GM20431 (cell line): ENCODE data around the gene CAMK2A.

Experiments
- in situ Hi-C: fragments of 300-500 bp; cut with MseI, MboI; formaldehyde crosslinking; loops from one replicate; pipeline ENCODE4 v1.15.0; 2020; ENCODE audit warnings: low sequenced_read_pairs; ENCODE audit not compliant: unreplicated experiment

CAMK2A gene

DNA sequence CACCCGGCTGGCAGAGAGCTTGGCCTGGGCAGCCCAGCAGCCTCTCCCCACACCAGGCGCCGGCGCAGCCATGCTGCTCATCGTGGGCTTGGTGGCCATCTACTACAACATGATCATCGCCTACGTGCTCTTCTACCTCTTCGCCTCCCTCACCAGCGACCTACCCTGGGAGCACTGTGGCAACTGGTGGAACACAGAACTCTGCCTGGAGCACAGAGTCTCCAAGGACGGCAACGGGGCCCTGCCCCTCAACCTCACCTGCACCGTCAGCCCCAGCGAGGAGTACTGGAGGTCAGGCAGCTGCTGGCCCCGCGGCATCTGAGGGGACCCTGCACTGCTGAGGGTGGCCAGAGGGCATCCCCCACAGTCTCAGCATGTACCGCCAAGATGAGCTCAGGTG lies 92.6 kb downstream of the CAMK2A start:
- in situ Hi-C loops: no loop called here

DNA sequence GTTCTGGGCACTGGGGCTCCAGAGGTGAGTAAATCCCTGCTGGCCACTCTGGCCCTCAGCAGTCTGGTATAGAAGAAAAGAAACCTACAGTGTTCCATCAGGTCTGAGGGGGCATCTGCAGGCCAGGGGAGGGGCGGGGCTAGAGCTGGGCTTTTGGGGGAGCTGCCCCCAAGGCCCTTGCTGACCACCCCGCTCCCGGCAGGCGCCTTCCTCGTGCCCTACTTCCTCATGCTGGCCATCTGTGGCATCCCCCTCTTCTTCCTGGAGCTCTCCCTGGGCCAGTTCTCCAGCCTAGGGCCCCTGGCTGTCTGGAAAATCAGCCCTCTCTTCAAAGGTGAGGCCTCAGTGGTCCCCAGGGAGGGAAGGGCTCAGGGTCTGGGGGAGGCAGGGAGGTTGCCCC lies 93.1 kb downstream of the CAMK2A start:
- in situ Hi-C loops: no loop called here

DNA sequence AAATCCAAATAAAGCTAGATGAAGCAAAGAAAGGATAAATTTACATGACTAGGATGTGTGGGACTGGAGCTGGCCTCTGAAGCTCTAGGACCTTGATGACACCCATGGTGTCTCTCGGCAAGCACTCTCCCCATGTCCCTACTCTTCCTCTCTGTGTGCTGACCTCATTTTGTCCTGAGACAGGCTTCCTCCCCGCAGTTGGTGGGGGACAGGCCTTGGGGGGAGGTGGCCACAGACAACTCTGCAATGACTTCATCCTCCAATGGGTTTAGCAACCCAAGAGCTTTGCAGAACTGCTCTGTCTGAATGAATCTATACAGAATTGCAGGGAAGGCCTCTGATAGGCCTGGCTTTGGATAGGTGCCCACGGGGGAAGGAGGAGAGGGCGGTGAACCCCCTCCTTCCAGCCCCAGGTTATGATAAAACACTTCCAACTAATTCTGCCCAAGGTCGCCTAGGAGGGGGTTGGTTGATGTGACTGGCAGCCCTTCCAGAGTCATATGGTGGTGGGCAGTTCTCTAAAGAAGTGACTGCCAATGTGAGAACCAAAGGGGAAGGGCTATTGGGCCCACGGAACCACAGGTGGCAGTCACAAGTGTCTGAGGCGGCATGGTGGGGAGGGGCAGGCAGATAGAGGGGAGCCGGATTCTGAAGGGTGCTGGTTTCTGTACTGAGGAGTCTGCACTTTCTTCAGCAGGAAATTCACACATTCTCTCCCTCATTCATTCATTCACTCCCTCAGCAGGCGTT lies 93.7 kb downstream of the CAMK2A start:
- in situ Hi-C loops: no loop called here

DNA sequence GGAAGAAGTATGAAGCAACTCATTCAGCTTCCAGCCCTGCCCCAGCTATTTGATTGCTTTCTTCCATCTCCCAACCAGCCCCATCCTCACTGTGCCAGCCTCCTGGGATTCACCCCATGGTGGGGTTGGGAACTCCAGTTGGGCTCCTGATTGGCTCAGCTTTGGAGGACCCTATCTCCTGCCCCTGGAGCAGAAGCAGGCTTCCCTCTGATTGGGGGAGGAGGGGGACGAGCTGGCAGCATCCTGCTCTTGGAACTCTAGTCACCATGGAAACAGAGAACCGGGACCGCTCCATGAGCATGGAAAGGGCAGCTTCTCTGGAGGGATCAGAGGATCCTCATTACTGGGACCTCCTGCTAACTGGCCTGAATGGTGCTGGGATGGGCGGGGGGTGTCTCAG lies 97.1 kb downstream of the CAMK2A start:
- in situ Hi-C loops: no loop called here

DNA sequence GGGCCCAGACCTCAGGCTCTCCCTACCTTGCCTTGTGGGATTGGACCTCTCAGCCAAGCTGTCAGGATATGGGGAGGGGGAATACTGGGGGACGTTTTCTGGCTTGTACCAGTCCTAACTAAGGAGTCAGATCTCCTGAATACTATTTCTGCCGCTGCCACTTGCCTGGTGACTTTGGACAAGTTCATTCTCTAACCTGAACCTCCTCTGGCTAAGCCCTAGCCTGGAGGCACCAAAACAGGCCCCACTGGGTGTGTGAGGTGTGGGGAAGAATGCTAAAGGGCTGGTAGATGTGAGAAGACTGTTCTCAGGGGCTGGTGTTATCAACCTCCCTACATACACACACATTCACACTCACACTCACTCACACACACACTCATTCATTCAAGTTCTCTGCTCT lies 98.6 kb downstream of the CAMK2A start:
- in situ Hi-C loops: no loop called here

DNA sequence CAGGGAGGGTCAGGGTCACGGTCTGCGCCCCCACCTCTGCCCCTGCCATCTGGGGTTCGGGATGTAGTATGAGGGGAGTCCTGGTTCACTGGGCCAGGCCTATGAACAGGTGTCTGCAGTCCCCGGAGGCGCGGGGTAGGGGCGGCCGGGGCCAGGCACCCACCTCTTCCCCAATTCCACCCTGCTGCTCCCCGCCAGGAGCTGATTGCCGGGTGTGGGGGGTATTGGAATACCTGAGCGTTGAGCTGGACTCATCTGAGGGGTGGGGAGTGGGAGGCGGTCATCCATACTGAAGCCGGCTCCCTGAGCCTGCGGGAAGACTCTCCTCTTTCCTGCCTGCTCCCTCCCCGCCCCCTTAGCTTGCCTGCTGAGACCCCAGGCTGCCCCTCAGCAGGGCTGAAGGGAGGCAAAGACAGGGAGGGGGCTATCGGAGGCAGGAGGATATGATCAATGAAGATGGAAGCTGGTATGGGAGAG lies 99.0 kb downstream of the CAMK2A start:
- in situ Hi-C loops: no loop called here

DNA sequence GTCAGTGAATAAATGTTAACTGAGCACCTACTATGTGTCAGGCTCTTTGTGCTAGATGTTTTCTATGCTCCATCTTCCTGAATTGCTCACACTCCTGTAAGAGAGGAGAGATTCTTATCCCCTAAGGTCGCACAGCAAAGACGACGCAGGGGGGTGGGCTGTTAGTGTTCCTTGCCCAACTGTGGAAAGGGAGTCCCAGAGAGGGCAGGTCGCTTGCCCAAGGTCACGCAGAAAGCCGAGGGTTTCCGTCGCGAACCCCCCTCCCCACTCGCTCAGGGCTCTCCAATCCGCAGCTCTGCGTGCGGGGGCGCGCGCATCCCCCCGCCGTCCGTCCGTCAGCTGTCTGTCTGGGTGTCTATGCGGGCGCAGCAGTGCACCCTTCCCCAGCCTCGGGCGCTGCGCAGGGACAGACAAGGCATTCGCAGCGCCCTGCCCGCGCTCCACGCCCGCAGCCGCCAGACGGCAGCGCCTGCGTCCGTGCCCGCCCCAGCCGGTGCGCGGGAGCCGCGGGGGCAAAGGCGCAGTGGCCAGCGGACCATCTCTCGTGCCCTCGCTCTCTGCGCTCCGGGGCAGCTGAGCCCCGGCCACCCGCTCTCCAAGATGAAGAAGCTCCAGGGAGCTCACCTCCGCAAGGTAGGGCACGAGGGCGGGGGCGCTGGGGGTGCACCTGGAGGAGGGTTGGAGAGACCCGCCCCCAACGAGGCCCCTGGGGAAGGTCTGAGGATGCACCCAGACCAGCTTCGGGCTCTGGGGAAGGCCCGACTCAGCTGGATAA lies 99.7 kb downstream of the CAMK2A start, which contains the start of gene SLC6A7:
Gene SLC6A7 (plus strand): TSS at position 335 of the 775 bp plus-strand sequence. CDS start 266 bp downstream, at position 601.
- in situ Hi-C loops: no loop called here

DNA sequence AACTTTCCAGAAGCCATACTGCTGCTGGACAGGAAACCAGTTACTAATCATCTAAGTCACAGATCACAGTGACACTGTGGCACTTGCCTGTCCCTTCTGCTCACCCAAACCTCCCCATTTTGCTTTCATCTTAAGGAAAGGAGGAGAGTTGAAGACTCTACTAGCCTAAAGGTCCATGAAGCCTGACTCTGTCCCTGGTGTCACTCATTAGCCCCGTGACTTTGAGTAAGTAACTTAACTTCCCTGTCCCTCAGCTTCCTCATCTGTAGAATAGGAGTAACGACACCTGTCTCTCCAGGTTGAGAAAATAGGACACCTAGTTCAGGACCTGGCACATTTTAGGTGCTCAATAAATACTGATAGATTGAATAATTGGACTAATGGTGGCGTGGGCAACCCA lies 100.2 kb downstream of the CAMK2A start:
- in situ Hi-C loops: no loop called here

DNA sequence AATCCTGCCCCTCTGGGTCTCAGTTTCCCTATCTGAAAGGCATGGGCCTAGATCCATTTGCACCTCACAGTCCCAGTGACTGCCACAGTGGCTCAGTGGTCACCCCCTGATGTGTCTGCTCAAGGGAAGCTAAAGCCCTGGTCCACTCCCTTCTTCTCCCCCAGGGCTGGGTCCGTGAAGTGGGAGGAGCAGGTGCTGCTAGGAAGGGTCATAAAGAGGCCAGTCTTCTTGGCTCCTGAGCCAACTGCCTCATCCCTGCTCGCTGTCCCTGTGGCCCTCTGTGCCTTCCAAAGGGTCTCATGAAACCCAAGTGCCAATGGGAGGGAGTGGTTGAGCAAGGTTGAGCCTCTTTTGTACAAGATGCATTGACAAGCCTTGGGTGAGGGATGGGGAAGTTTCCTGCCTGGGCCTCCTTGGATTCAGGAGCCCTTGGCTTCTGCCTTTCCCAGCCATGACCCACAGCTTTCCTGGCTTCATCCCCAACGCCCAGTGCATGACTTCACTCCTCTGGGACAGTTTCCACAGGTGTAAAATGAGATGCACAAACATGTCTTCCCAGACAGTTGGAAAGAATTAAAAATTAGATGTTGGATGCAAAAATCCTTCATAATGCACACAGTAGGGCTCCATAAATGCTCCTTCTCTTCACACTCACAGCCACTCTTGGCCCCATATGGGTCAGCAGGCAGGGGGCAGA lies 101.3 kb downstream of the CAMK2A start:
- in situ Hi-C loops: no loop called here

DNA sequence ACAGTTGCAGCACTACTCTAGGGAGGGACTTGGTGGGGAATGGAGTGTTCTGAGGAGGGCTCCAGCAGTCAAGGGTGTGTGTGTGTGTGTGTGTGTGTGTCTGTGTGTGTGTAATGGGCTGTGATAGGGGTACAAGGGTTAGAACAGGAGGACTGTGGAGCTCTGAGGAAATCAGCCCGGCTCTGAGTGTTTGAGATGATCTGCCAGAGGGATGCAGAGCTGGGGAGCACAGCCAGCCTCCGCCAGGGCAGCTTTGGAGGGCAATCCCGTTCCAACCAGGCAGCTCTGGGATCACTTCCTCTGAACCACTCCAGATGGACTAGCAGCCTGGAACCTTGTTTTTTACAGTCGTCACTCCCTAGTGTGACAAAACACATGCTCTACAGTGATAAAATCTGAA lies 102.7 kb downstream of the CAMK2A start:
- in situ Hi-C loops: no loop called here

DNA sequence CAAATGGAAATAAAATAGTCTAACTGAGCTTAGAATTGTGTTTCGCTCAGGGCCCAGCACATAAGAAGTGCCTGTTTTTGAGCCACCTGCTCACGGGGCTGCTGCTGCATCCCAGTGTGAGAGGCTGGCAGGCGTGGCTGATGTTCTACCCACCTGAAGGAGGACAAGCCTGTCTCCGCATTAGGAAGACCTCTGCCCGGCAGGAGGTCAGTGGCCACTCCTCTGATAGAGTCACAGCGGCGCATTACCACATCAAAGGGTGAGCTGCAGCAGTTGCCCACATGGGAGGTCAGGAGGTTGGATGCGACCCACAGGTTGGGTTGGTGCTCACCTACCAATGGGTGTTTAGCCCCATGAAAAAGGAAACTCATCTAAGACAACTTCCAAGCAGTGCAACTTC lies 103.4 kb downstream of the CAMK2A start:
- in situ Hi-C loops: no loop called here

DNA sequence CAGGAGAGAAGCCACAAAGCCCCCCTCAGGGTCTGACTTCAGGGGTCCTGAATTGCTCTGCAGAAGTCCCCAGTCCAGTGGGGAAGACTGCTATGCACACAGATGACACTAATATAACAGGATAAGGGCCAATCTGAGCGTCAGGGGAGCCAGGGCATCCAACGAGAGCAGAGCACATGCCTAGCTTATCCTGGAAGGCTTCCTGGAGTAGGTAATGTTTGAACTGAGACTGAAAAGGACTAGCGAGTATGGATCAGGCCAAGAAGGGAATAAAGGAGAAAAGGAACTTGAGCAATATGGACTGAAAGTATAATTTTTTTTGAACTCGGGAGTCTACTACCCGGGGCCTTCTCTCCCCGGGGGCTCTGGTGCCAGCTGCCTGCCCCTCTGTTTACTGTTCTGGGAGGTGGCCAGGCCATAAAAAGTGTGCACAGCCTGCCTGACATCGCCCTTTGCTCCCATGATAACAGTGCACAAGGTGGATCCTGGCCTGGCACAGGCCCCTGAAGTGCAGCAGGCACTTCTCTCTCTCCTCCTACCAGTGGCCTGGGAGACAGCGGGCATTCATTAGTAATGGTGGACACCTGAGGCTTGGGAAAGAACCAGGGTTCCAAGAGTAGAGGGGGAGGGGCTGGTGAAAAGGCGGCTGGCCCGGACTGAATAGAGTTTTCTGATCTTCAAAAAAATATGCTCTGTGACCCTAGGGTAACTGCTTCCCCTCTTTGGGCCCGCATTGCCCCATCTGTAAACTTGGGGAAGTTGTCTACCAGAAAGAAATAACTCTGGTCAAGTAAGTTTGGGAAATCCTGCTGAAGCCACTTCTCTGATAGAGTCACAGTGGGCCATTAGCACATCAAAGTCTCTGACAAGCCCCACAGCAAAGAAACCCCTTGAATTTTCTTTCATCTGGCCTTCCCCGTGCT lies 104.3 kb downstream of the CAMK2A start:
- in situ Hi-C loops: no loop called here

DNA sequence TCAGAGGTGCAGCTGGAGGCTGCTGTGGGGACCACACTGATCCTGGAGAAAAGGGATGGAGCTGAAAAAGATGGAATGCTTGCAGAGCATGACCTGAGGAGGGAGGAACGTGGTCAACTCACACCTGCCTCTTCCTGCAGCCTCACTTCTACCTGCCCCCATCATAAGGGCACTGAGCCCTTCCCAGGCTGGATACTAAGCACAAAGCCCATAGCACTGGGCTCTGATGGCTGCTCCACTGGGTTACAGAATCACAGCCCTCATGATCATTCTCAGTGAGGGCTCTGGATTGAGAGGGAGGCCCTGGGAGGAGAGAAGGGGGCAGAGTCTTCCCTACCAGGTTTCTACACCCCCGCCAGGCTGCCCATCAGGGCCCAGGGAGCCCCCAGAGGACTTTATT lies 105.6 kb downstream of the CAMK2A start:
- in situ Hi-C loops: no loop called here

DNA sequence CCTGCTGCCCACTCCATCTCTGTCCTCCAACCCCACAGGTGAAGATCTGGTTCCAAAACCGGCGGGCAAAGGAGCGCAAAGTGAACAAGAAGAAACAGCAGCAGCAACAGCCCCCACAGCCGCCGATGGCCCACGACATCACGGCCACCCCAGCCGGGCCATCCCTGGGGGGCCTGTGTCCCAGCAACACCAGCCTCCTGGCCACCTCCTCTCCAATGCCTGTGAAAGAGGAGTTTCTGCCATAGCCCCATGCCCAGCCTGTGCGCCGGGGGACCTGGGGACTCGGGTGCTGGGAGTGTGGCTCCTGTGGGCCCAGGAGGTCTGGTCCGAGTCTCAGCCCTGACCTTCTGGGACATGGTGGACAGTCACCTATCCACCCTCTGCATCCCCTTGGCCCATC lies 106.1 kb downstream of the CAMK2A start:
- in situ Hi-C loops: no loop called here

DNA sequence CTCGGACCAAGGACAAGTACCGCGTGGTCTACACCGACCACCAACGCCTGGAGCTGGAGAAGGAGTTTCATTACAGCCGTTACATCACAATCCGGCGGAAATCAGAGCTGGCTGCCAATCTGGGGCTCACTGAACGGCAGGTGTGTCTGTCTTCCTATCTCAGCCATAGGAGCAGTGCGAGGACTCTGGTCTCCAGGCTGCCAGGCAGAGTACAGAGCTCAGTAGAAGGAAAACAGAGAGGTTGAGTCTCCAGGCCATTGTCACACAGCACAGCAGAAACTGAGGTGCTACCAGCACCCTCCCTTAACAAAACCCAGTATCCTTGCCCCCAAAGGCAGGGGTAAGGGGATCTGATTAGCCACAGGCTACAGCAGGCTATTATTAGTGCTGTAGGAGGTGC lies 106.8 kb downstream of the CAMK2A start:
- in situ Hi-C loops: no loop called here

DNA sequence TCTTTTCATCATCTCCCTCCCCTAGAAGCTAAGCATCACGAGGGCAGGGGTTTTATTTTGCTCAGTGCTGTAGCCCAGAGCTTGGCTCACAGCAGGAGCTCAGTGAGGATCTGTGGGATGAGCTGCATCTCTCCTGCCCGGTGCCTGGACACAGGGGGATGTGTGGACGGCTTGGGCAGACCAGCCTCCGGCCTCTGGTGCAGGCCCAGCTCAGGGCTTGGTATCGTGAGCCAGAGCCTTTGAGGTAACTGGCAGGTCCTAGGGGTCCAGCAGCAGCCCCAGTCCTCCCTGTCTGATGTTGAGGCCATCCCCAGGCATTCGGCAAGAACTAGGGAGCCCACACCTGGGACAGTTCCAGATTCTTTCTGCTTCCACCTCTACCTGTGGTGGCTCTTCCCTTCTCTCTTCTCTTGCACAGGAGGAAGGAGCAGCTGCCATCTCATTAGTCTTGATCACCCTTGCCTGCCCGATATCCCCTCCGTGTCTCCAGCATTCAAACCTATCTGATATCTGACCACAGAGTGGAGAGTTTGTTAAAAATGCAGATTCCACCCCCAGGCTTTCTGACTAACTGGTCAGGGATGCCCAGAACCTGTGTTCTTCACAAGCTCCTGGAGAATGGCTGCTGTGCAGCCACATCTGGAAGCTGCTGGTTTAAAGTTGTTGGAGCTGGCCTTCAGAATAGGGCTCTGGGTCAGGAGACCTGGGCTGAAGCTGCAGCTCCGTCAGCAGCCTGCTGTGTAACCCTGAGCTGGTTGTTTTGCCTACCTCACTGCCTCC lies 107.6 kb downstream of the CAMK2A start:
- in situ Hi-C loops: no loop called here

DNA sequence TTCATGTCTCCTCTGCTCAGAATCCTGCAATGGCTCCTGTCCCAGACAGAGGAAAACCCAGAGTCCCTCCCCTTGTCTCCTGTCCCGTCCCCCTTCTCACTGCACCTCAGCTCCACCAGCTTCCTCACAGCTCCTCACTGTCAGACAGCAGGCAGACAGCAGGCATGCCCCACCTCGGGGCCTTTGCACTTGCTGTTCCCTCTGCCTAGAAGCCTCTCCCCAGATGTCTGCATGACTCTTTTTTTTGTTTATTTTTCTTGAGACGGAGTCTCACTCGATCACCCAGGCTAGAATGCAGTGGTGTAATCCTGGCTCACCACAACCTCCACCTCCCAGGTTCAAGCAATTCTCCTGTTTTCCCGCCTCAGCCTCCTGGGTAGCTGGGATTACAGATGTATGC lies 108.5 kb downstream of the CAMK2A start:
- in situ Hi-C loops: no loop called here

DNA sequence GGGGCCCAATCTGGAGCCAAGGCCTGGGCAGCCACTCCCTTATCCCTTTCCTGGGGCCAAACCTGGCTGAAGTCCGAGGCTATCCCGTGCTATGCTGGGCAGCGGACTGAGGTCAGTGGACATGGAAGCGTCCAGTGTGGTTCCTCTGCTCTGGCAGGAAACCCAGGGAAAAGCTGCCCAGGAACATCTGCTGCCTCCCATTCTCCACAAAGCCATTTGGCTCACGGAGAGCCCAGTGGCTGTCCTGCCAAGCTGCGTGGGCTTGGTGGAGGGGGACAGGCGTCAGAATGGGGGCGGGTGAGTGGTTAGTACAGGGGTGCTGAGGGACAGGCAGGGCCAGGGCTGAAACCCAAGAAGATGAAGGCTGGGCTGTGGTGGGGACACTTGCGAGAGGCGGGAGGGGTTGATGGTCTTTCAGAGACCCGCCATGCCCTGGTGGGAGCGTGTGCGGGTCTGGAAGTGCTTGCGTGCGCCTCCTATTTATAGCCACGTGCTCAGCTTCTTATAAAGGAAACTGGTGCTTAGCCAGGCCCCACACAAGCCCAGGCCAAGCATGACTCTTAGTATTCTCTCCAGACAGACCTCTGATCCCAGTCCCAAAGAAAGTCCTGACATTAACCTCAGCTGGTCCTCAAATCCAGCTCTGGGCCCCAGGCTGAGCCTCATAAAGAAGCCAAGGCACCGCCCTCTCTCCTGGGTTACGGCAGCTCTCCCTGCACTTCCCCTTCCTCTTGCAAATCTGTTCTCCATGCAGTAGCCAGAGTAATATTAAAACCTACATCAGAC lies 109.1 kb downstream of the CAMK2A start:
- in situ Hi-C loops: no loop called here
